Bronchial epithelial cell (primary cell): ENCODE results near the gene OPHN1. TPM values are rescaled to one million over a fixed set of nuclear protein-coding genes. Genes with fewer than 3 reads are reported as not detected.

Experiments
- DNase-seq: peaks from one replicate; pipeline ENCODE4 v3.0.0-alpha.2; 2010; ENCODE audit warnings: low read depth
- FAIRE-seq: peaks from 2 replicates; lab custom pipeline; 2011; peaks lifted over from hg19 to GRCh38; lab: Jason Lieb, UNC
- H3K27me3 ChIP-seq: 2 replicates; pipeline ENCODE4 v1.5.1; 2011; ENCODE audit warnings: low read length; ENCODE audit not compliant: control insufficient read depth, insufficient read depth
- H3K36me3 ChIP-seq: 2 replicates; pipeline ENCODE4 v1.5.1; 2011; ENCODE audit warnings: low read length; ENCODE audit not compliant: control insufficient read depth, insufficient read depth
- H3K4me3 ChIP-seq: 2 replicates; pipeline ENCODE4 v1.5.1; 2011; ENCODE audit warnings: mild to moderate bottlenecking, low read depth, low read length, control low read depth
- CTCF ChIP-seq: IDR thresholded peaks from 2 replicates; pipeline ENCODE4 v1.5.1; 2011; ENCODE audit warnings: mild to moderate bottlenecking, moderate library complexity, low read length, control low read depth, inconsistent platforms; ENCODE audit not compliant: insufficient read depth, severe bottlenecking
- total RNA-seq: library from RNA; depleted of rRNA; stranded (reverse); fragments of >200 nt; gene quantifications from 2 replicates; pipeline ENCODE4 v1.2.1, GENCODE V29; 2014

OPHN1 gene
- total RNA-seq, 1 donor from 2014 or later, result 3.2 TPM

GRCh38 chrX:68115371-68115770, 317.9 kb downstream of the OPHN1 start:
- FAIRE-seq, result no peak
- H3K4me3 ChIP-seq, result no peak overlapping the region
- no peak for TF ChIP-seq CTCF

GRCh38 chrX:68114573-68115129, 318.6 kb downstream of the OPHN1 start:
- no peak for TF ChIP-seq CTCF

More at GRCh38 chrX:68115371-68115770, 317.9 kb downstream of the OPHN1 start:
- Histone ChIP-seq H3K36me3 (no peaks in the 10 kb centered on the region), H3K27me3 (no peaks in the 10 kb centered on the region)
- no peak for DNase-seq

DNA sequence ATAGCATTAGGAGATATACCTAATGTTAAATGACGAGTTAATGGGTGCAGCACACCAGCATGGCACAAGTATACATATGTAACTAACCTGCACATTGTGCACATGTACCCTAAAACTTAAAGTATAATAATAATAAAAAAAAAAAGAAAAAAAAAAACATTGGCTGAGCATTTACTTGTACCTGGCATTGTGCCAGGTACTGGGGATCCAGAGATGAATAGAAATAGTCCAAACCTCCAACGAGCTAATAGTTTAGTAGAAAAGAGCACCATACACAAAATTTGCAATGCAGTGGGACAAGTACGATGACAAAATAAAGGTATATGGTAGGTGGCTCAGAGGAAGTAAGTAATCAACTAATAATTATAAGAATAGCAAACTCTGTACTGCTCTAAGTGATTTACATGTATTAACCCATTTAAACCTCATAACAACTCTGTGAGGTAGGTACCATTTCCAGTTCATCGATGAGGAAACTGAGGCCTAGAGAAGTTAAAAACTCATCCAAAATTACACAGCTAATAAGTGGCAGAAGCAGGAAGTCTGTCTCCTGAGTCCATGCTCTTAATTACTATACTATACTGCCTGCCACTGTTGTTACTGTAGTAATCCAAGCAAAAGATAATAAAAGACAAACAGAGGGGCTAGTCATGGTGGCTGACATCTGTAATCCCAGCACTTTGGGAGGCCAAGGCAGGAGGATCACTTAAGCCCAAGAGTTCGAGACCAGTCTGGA, 319.3 kb downstream of the OPHN1 start:
- TF ChIP-seq CTCF, result no peak
- FAIRE-seq (no peak), DNase-seq (no peak)
- Histone ChIP-seq H3K36me3 (no peaks in the 10 kb centered on the region), H3K27me3 (no peaks in the 10 kb centered on the region), H3K4me3 (no peak overlapping the region)

More at GRCh38 chrX:68114573-68115129, 318.6 kb downstream of the OPHN1 start:
- FAIRE-seq (no peak), DNase-seq (peak; percentile 54)
- H3K4me3 ChIP-seq, result no peak overlapping the region
- H3K36me3 ChIP-seq, result no peaks in the 10 kb centered on the region
- H3K27me3 ChIP-seq, result no peaks in the 10 kb centered on the region

DNA sequence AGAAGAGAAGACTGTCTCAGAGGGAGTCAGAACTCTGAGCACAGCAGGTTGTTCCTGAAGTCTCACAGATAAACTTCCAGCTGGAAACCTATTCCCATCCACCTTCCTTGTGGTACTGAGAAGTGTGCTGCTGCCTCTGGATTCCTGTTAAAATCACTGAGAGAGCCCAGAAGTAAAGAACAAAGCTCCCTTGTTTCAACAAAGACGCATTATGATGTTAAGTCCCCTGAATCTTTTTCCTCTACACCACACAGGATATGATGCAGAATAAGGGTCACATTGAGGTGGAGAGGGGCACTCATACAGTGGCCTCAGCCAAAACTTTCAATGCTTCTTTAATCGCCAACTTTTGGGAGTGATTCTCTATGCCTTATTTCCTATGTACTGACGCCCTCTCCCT, 321.0 kb downstream of the OPHN1 start:
- no peak overlapping the region for H3K4me3 ChIP-seq
- DNase-seq, result no peak
- H3K36me3 ChIP-seq, result no peaks in the 10 kb centered on the region
- TF ChIP-seq CTCF, result no peak
- FAIRE-seq, result no peak
- H3K27me3 ChIP-seq, result no peaks in the 10 kb centered on the region

- no peak for TF ChIP-seq CTCF
- FAIRE-seq, result no peak
- no peaks in the 10 kb centered on the region for H3K27me3 ChIP-seq
- no peaks in the 10 kb centered on the region for H3K36me3 ChIP-seq
- DNase-seq, result no peak
- H3K4me3 ChIP-seq, result no peak overlapping the region
These were observed 324.1 kb downstream of the OPHN1 start for GRCh38 chrX:68109162-68109561.
